D721Med (cell line): Measurements from ENCODE around the gene HERC5.
A peak's percentile ranks its signal among the peaks of the same experiment; 100 is the strongest.
"Not testable (repeated sequence)": the region's sequence is repeated elsewhere in the genome, so short reads cannot be mapped to it uniquely, and the experiment has no call there.

ENCODE experiments used
- DNase-seq: peaks from one replicate; pipeline ENCODE4 v3.0.0; 2011; ENCODE audit warnings: low spot score; ENCODE audit not compliant: insufficient read length
- FAIRE-seq: peaks from 2 replicates; lab custom pipeline; 2011; peaks lifted over from hg19 to GRCh38; lab: Jason Lieb, UNC
- CTCF ChIP-seq: IDR thresholded peaks from 2 replicates; pipeline ENCODE4 v1.5.1; 2012; ENCODE audit warnings: mild to moderate bottlenecking, control low read depth; ENCODE audit not compliant: insufficient read depth; ENCODE audit errors: missing control alignments

The HERC5 gene

GRCh38 chr4:88447371-88448095 lies 9.4 kb upstream of the HERC5 start:
- FAIRE-seq, result no peak
- no peak for DNase-seq
- no peak for TF ChIP-seq CTCF

GRCh38 chr4:88448211-88448765 lies 8.6 kb upstream of the HERC5 start:
- FAIRE-seq, DNase-seq: not testable (repeated sequence)

- DNase-seq (no peak), FAIRE-seq (no peak)
- no peak for TF ChIP-seq CTCF
Observed at GRCh38 chr4:88448889-88449288, 8.0 kb upstream of the HERC5 start.

- DNase-seq (no peak), FAIRE-seq (no peak)
- no peak for TF ChIP-seq CTCF
Observed at GRCh38 chr4:88449290-88449689, 7.6 kb upstream of the HERC5 start.

GRCh38 chr4:88451205-88451604 lies 5.7 kb upstream of the HERC5 start:
- DNase-seq (no peak), FAIRE-seq (no peak)
- TF ChIP-seq CTCF, result no peak

- no peak for DNase-seq
- FAIRE-seq, result no peak
- no peak for TF ChIP-seq CTCF
Observed at GRCh38 chr4:88452912-88453311, 4.0 kb upstream of the HERC5 start.

GRCh38 chr4:88457307-88458103 lies 586 bp downstream of the HERC5 start:
- DNase-seq (peak; percentile 20), FAIRE-seq (no peak)
- TF ChIP-seq CTCF, result no peak
